ENCODE measurements around the gene DLG5.

Gene DLG5

DNA sequence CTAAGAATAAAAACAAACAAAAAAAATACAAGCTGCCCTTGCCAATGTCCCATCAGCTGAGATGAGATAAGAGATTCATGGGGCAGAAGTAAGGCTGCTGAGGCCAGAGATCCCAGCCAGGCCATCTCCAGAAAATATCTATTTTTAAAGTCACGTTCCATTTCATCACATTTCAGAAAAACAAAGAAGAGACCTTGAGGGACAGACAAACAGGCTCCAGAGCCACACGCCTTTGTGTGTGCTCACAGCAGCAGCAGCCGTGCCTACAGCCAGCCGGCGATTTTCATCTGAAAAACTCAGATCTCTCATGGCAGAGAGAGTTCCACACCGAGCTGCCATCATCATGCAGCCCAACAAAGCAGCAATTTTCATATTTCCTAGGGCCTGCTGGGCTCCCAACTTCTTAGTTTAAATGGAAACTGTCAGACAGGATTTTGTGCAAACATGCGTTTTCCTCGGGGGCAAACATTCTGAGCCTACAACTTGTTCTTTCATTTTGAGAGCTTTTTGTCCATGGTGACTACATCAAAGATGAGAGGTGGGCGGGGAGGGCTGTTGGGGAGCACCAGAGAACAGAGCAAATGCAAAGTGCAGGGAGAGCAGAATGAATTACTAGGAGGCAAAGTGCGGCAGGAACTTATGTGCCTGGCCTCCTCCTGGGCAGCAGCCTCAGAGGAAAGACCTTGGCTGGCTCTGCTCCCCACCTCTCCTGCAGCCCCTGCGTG lies 38.8 kb downstream of the DLG5 start:
- no peaks in the 10 kb centered on the region for H3K36me3 ChIP-seq (ENCODE audit: control insufficient read depth, insufficient read depth, low read length, severe bottlenecking)
- H3K4me1 ChIP-seq (ENCODE audit: control insufficient read depth, insufficient read depth, low read length) = peaks cover 48% of the 10 kb centered on the region
- no peaks in the 10 kb centered on the region for H3K9me3 ChIP-seq (ENCODE audit: control insufficient read depth, low read length)
- peak overlapping the region; percentile 84 for H3K9ac ChIP-seq (ENCODE audit: low read length)
- peak; percentile 65 for DNase-seq (ENCODE audit: low read depth)
- peak overlapping the region; percentile 77 for H3K4me3 ChIP-seq (ENCODE audit: low read length)
- H3K27me3 ChIP-seq (replicated peaks; ENCODE audit: control insufficient read depth, insufficient read depth, low read length) = no peaks in the 10 kb centered on the region

DNA sequence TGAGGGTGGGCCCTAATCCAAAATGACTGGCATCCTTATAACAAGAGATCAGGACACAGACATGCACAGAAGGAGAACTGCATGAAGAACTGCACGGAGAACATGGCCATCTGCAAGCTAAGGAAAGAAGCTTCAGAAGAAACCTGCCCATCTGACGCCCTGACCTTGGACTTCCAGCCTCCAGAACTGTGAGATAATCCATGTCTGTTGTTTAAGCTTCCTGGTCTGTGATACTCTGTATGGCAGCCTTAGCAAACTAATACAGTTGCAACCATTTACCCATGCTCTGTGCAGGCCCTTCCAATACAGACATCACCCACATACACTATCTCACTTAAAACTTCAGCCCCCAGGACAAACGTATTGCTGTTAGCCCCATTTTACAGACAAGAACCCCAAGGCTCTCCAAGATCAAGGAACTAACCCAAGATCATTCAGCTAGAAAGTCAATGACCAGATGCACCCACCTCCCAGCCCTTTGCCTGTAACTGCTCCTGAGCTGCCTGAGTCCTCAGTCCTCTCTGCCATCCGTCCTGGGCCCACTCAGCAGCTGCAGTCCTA lies 39.7 kb downstream of the DLG5 start:
- DNase-seq (ENCODE audit: low read depth) = no peak
- H3K4me1 ChIP-seq (ENCODE audit: control insufficient read depth, insufficient read depth, low read length) = peaks cover 44% of the 10 kb centered on the region

DNA sequence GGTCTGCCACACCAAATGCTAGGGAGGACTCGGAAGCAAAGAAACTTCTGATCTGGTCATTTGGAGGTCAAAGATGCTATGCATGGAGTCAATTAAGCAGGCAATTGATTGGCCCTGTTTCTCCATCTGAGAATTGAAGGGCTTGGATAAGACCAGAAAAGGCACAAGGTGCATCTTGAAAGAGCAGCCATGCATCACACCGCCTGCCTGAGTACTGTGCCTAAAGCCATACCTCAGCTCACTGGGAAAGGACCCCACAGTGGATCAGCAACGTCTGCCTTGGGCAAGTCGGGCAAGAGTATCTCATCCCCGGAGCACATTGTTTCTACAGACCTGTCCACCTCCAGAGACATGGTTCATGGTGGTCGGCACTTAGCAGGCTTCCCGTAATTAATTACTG lies 42.4 kb downstream of the DLG5 start:
- no peak overlapping the region for H3K4me3 ChIP-seq (ENCODE audit: low read length)
- H3K9ac ChIP-seq (ENCODE audit: low read length) = no peak overlapping the region
- no peak for DNase-seq (ENCODE audit: low read depth)
- no peaks in the 10 kb centered on the region for H3K27me3 ChIP-seq (replicated peaks; ENCODE audit: control insufficient read depth, insufficient read depth, low read length)
- no peaks in the 10 kb centered on the region for H3K9me3 ChIP-seq (ENCODE audit: control insufficient read depth, low read length)
- peaks cover 46% of the 10 kb centered on the region for H3K4me1 ChIP-seq (ENCODE audit: control insufficient read depth, insufficient read depth, low read length)
- H3K36me3 ChIP-seq (ENCODE audit: control insufficient read depth, insufficient read depth, low read length, severe bottlenecking) = no peaks in the 10 kb centered on the region

More for the DNA sequence above, 39.7 kb downstream of the DLG5 start:
- no peaks in the 10 kb centered on the region for H3K9me3 ChIP-seq (ENCODE audit: control insufficient read depth, low read length)
- H3K4me3 ChIP-seq (ENCODE audit: low read length) = peak overlapping the region; percentile 77
- no peaks in the 10 kb centered on the region for H3K27me3 ChIP-seq (replicated peaks; ENCODE audit: control insufficient read depth, insufficient read depth, low read length)
- peak overlapping the region; percentile 84 for H3K9ac ChIP-seq (ENCODE audit: low read length)
- no peaks in the 10 kb centered on the region for H3K36me3 ChIP-seq (ENCODE audit: control insufficient read depth, insufficient read depth, low read length, severe bottlenecking)

DNA sequence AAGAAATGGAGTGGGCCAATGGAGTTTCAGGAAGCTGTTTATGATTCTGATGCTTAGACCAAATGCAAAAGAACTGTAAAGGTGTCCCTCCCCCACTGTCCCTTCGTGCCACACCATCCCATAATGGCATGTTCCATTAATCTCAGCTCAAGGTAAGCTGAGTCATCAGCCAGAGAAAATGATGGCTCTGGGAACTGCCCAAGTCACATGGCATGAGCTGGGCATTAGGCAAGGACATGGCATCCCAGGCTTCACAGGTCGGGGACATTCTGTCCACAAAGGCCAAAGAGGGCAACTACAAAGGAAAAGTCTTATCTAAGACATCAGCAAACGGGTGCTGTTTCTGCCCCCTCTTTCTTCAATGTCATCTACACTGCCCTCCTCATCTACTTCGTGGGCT lies 44.9 kb downstream of the DLG5 start:
- Histone ChIP-seq H3K36me3 (ENCODE audit: control insufficient read depth, insufficient read depth, low read length, severe bottlenecking) (no peaks in the 10 kb centered on the region), H3K27me3 (replicated peaks; ENCODE audit: control insufficient read depth, insufficient read depth, low read length) (no peaks in the 10 kb centered on the region), H3K4me1 (ENCODE audit: control insufficient read depth, insufficient read depth, low read length) (peaks cover 22% of the 10 kb centered on the region), H3K4me3 (ENCODE audit: low read length) (no peak overlapping the region), H3K9me3 (ENCODE audit: control insufficient read depth, low read length) (no peaks in the 10 kb centered on the region), H3K9ac (ENCODE audit: low read length) (no peak overlapping the region)
- no peak for DNase-seq (ENCODE audit: low read depth)

DNA sequence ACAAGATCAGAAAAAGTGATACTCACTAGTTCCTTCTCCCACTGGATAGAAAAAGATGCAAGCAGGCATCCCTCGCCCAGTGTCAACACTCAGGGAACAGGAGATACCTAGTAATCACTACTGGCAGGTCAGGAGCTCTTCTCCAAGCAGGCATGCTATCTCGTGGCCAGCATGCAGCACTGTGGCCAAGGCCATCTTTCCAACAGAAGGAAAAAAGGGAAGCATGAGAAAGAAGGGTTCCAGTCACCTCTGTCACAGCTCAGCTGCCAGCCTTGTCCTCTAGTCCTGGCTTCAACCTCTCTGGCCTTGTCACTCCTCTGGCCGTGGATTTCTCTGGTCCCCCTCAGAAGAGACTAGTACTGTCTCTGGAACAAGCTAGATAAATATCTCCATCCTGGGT lies 45.3 kb downstream of the DLG5 start:
- Histone ChIP-seq H3K4me3 (ENCODE audit: low read length) (no peak overlapping the region), H3K9me3 (ENCODE audit: control insufficient read depth, low read length) (no peaks in the 10 kb centered on the region), H3K36me3 (ENCODE audit: control insufficient read depth, insufficient read depth, low read length, severe bottlenecking) (no peaks in the 10 kb centered on the region), H3K9ac (ENCODE audit: low read length) (no peak overlapping the region), H3K4me1 (ENCODE audit: control insufficient read depth, insufficient read depth, low read length) (peaks cover 18% of the 10 kb centered on the region), H3K27me3 (replicated peaks; ENCODE audit: control insufficient read depth, insufficient read depth, low read length) (no peaks in the 10 kb centered on the region)
- DNase-seq (ENCODE audit: low read depth) = no peak

DNA sequence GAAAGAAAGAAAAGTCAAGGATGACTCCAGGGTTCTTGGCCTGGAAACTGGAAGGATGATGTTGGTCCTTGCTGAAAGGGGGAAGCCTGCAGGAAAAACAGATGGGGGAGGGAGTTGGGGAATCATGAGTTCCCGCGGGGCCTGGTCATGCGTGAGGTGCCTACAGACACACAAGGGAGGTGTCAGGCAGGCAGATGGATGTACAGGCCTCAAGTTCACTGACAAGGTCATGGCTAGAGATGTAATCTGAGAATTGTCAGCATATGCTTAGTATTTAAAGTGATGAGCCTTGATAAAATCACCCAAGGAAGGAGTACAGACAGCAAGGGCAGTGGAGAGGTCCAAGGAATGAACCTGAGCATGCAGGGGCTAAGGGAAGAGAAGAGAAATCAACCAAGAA lies 46.8 kb downstream of the DLG5 start:
- H3K9ac ChIP-seq (ENCODE audit: low read length) = no peak overlapping the region
- H3K4me3 ChIP-seq (ENCODE audit: low read length) = no peak overlapping the region
- DNase-seq (ENCODE audit: low read depth) = no peak

DNA sequence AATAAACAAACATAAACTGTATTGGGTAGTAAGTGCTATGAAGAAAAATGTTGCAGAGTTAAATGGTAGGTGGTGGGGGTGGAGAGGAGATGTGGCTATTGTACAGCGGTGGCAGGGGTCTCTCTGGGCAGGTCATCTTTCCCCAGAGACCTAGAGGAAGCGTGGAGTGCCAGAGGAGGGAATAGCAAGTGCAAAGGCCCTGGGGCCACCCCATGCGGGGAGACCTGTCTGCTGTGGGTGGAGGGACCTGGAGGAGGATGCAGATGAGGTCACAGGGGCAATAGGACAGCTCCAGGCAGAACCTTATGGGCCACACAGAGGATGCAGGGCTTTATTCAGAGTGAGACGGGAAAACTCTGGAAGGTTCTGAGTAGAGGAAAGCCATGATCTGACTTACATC lies 47.5 kb downstream of the DLG5 start:
- no peak overlapping the region for H3K9ac ChIP-seq (ENCODE audit: low read length)
- H3K36me3 ChIP-seq (ENCODE audit: control insufficient read depth, insufficient read depth, low read length, severe bottlenecking) = no peaks in the 10 kb centered on the region
- no peaks in the 10 kb centered on the region for H3K27me3 ChIP-seq (replicated peaks; ENCODE audit: control insufficient read depth, insufficient read depth, low read length)
- no peak for DNase-seq (ENCODE audit: low read depth)
- no peak overlapping the region for H3K4me3 ChIP-seq (ENCODE audit: low read length)
- no peaks in the 10 kb centered on the region for H3K9me3 ChIP-seq (ENCODE audit: control insufficient read depth, low read length)
- peaks cover 18% of the 10 kb centered on the region for H3K4me1 ChIP-seq (ENCODE audit: control insufficient read depth, insufficient read depth, low read length)

More for the DNA sequence above, 46.8 kb downstream of the DLG5 start:
- no peaks in the 10 kb centered on the region for H3K36me3 ChIP-seq (ENCODE audit: control insufficient read depth, insufficient read depth, low read length, severe bottlenecking)
- H3K27me3 ChIP-seq (replicated peaks; ENCODE audit: control insufficient read depth, insufficient read depth, low read length) = no peaks in the 10 kb centered on the region
- H3K4me1 ChIP-seq (ENCODE audit: control insufficient read depth, insufficient read depth, low read length) = peaks cover 15% of the 10 kb centered on the region
- H3K9me3 ChIP-seq (ENCODE audit: control insufficient read depth, low read length) = no peaks in the 10 kb centered on the region

DNA sequence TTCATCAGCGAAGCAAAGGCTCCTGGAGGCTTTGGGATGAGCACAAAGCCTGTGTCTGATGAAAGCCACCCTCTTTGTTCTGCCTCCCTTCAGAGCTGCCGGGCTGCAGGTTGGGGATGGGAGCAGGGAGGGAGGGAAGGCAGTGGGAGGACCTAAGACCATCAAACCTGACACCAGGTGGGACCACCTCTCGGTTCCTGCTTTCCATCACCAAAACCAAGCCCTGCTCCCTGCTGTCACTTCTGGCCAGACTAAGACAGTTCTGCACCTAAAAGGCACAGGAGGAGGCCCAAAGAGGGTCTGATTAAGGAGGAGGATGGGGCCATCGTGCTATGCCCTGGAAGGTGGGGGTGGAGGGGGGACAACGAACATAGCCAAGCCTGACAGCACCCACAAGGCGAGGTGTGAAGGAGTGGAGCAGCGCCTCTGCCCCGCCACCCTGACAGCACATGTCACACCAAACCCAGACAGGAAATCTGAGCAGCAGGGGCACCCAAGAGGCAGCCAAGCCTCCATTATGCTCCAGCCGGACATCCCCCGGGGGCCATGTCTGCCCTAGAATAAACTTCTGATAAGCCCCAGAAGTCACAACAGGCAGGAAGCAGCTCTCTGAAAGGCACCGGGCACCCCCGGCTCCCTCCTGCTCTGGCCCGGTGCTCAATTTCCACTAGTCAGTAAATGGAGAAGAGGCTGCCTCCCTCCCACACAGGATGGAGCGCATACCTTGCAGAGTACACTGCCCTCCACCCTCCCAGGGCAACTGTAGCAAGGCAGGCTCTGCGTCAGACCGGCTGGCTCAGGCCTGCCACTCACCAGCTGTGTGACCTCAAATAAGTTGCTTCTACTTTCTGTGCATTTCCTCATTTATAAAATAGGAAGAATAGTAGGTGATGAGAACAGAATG lies 48.9 kb downstream of the DLG5 start:
- Histone ChIP-seq H3K9me3 (ENCODE audit: control insufficient read depth, low read length) (no peaks in the 10 kb centered on the region), H3K27me3 (replicated peaks; ENCODE audit: control insufficient read depth, insufficient read depth, low read length) (no peaks in the 10 kb centered on the region), H3K9ac (ENCODE audit: low read length) (no peak overlapping the region), H3K4me3 (ENCODE audit: low read length) (no peak overlapping the region), H3K36me3 (ENCODE audit: control insufficient read depth, insufficient read depth, low read length, severe bottlenecking) (no peaks in the 10 kb centered on the region), H3K4me1 (ENCODE audit: control insufficient read depth, insufficient read depth, low read length) (peaks cover 19% of the 10 kb centered on the region)
- peak; percentile 63 for DNase-seq (ENCODE audit: low read depth)

DNA sequence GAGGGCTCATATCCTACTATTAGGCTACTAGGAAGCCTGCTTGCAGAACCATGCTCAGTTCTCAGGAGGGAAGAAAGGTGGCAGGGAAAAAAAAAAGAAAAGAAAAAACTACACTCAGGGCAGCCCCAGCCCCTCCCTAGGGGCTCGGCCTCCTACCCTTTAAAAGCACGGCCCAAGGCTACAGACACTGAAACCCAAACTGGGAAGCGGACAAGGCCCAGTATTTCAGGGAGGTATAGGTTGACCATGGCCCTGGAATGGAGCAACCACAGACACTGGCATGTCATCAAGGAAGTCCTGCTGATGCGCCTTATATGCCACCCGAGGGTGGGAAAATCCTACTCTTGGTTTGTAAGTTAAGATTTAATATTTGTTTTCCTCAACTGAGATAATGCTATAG lies 50.8 kb downstream of the DLG5 start:
- H3K4me1 ChIP-seq (ENCODE audit: control insufficient read depth, insufficient read depth, low read length) = peaks cover 24% of the 10 kb centered on the region

DNA sequence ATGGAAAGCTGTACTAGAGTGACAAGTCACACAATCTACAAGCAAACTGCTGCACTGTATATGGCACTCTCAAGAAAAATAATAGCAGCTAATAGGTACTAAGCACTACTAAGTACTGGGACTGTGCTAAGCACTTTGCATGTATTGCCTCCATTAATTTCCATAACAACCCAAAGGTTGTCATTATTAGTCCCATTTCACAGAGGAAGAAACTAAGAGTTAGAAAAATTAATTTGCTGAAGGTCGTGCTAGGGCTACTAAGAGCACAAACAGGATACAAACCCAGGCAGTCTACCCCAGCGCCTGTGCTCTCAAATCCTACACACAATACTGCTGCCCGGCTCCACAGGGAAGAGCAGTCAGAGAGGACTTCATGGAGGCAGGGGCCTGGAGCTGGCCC lies 51.7 kb downstream of the DLG5 start:
- no peaks in the 10 kb centered on the region for H3K36me3 ChIP-seq (ENCODE audit: control insufficient read depth, insufficient read depth, low read length, severe bottlenecking)
- H3K4me3 ChIP-seq (ENCODE audit: low read length) = no peak overlapping the region
- no peak for DNase-seq (ENCODE audit: low read depth)
- peaks cover 28% of the 10 kb centered on the region for H3K4me1 ChIP-seq (ENCODE audit: control insufficient read depth, insufficient read depth, low read length)
- no peak overlapping the region for H3K9ac ChIP-seq (ENCODE audit: low read length)
- H3K9me3 ChIP-seq (ENCODE audit: control insufficient read depth, low read length) = no peaks in the 10 kb centered on the region
- no peaks in the 10 kb centered on the region for H3K27me3 ChIP-seq (replicated peaks; ENCODE audit: control insufficient read depth, insufficient read depth, low read length)

More for the DNA sequence above, 50.8 kb downstream of the DLG5 start:
- Histone ChIP-seq H3K27me3 (replicated peaks; ENCODE audit: control insufficient read depth, insufficient read depth, low read length) (no peaks in the 10 kb centered on the region), H3K36me3 (ENCODE audit: control insufficient read depth, insufficient read depth, low read length, severe bottlenecking) (no peaks in the 10 kb centered on the region), H3K4me3 (ENCODE audit: low read length) (no peak overlapping the region), H3K9ac (ENCODE audit: low read length) (no peak overlapping the region), H3K9me3 (ENCODE audit: control insufficient read depth, low read length) (no peaks in the 10 kb centered on the region)
- no peak for DNase-seq (ENCODE audit: low read depth)

All from adipocyte (in vitro differentiated cells).